Measurements from ENCODE around the gene TMEM14B.
"Not testable (repeated sequence)": the region's sequence is repeated elsewhere in the genome, so short reads cannot be mapped to it uniquely, and the experiment has no call there.

GRCh38 chr6:10741643-10742042 lies 6.0 kb upstream of the TMEM14B start:
- not testable (repeated sequence) for TF ChIP-seq CTCF, ZNF449, ZNF704 (tag by site-specific recombination; IDR thresholded peaks at IDR 0.05)

All from HEK293 (cell line).